BLaER1 (cell line): Measurements from ENCODE around the gene NSDHL.

Experiments used
- H3K27ac ChIP-seq: shearing (Covaris generic); formaldehyde crosslinking; 2 replicates; pipeline ENCODE4 v1.8.1; 2022
- H3K27me3 ChIP-seq: shearing (Covaris generic); formaldehyde crosslinking; 2 replicates; pipeline ENCODE4 v1.8.1; 2022
- H3K36me3 ChIP-seq: shearing (Covaris generic); formaldehyde crosslinking; 2 replicates; pipeline ENCODE4 v1.8.1; 2022
- H3K4me1 ChIP-seq: shearing (Covaris generic); formaldehyde crosslinking; 2 replicates; pipeline ENCODE4 v1.8.1; 2022
- H3K4me2 ChIP-seq: shearing (Covaris generic); formaldehyde crosslinking; 2 replicates; pipeline ENCODE4 v1.8.1; 2022
- H3K4me3 ChIP-seq: shearing (Covaris generic); formaldehyde crosslinking; 2 replicates; pipeline ENCODE4 v1.8.1; 2022
- H3K9ac ChIP-seq: shearing (Covaris generic); formaldehyde crosslinking; 2 replicates; pipeline ENCODE4 v1.8.1; 2022
- H3K9me3 ChIP-seq: shearing (Covaris generic); formaldehyde crosslinking; 2 replicates; pipeline ENCODE4 v1.8.1; 2022
- H4K20me1 ChIP-seq: shearing (Covaris generic); formaldehyde crosslinking; 2 replicates; pipeline ENCODE4 v1.8.1; 2022
- Cebpa-rat ChIP-seq: shearing (Covaris generic); IDR thresholded peaks from 2 replicates; pipeline ENCODE4 v1.8.1; 2022

The NSDHL gene

GRCh38 chrX:152842772-152843338 is 12.0 kb downstream of the NSDHL start:
- Histone ChIP-seq H3K4me3 (no peak overlapping the region), H3K36me3 (peaks cover 17% of the 10 kb centered on the region; the same call in 1 of the 2 replicates), H3K27me3 (peaks cover 78% of the 10 kb centered on the region), H4K20me1 (peaks cover 19% of the 10 kb centered on the region; the same call in 1 of the 2 replicates), H3K9me3 (peaks cover 9% of the 10 kb centered on the region; the same call in 1 of the 2 replicates), H3K4me1 (peaks cover 6% of the 10 kb centered on the region; the same call in 1 of the 2 replicates), H3K27ac (no peak overlapping the region), H3K9ac (no peak overlapping the region), H3K4me2 (no peak overlapping the region)
- no peak for TF ChIP-seq Cebpa-rat

DNA sequence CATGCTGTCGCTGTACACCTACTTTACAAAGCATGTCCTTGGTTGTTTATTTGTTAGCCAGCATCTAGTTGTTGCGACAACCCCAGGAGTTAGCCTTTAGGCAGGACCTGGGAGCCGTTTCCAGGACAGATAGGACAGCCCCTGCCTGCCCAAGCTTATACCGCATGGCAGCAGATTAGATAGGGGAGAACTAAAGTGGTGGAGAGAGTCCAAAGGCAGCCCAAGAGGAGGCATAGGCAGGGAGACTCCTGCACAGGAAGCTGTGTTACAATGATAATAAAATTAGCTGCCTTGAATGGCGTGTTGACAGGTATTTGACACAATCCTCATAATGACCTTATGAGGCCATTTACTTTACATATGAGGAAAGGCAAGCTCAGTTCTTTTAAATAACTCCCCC is 13.0 kb downstream of the NSDHL start:
- Histone ChIP-seq H3K36me3 (peaks cover 21% of the 10 kb centered on the region), H3K9me3 (peaks cover 9% of the 10 kb centered on the region; the same call in 1 of the 2 replicates), H3K4me3 (no peak overlapping the region), H3K4me1 (peaks cover 6% of the 10 kb centered on the region; the same call in 1 of the 2 replicates), H3K9ac (no peak overlapping the region), H3K27me3 (peaks cover 88% of the 10 kb centered on the region), H3K4me2 (no peak overlapping the region), H3K27ac (no peak overlapping the region), H4K20me1 (peaks cover 23% of the 10 kb centered on the region; the same call in 1 of the 2 replicates)
- no peak for TF ChIP-seq Cebpa-rat

DNA sequence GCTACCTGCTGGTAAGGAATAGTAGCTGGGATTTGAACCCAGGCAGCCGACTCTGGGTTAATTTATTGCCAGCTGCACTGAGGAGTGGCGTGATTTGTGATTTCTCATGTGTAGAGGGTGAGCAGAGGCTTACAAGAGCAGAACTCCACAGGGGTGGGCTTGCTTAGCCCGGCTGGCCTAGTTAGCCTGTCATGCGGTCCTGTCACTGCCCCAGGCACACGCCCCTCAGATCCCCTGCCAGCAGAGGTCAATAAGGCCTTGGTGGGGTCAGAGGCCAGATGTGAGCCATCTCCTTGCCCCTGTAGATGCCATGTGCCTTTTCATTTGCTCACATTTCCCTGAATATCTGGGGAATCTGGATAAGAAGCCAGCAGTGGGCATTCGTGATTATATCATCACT is 13.4 kb downstream of the NSDHL start:
- Histone ChIP-seq H3K9me3 (peaks cover 9% of the 10 kb centered on the region; the same call in 1 of the 2 replicates), H3K4me2 (no peak overlapping the region), H3K4me3 (no peak overlapping the region), H3K9ac (no peak overlapping the region), H3K27ac (no peak overlapping the region), H3K27me3 (peaks cover 88% of the 10 kb centered on the region), H3K4me1 (peaks cover 6% of the 10 kb centered on the region; the same call in 1 of the 2 replicates), H4K20me1 (peaks cover 26% of the 10 kb centered on the region; the same call in 1 of the 2 replicates), H3K36me3 (peaks cover 25% of the 10 kb centered on the region)
- TF ChIP-seq Cebpa-rat: no peak

GRCh38 chrX:152845618-152846240 is 14.9 kb downstream of the NSDHL start:
- Histone ChIP-seq H3K4me2 (no peak overlapping the region), H3K4me1 (peaks cover 16% of the 10 kb centered on the region), H4K20me1 (peaks cover 32% of the 10 kb centered on the region; the same call in 1 of the 2 replicates), H3K4me3 (no peak overlapping the region), H3K27me3 (peaks cover 90% of the 10 kb centered on the region), H3K9ac (no peak overlapping the region), H3K9me3 (peaks cover 8% of the 10 kb centered on the region; the same call in 1 of the 2 replicates), H3K27ac (no peak overlapping the region), H3K36me3 (peaks cover 35% of the 10 kb centered on the region)
- no peak for TF ChIP-seq Cebpa-rat

- peaks cover 30% of the 10 kb centered on the region; the same call in 1 of the 2 replicates for H4K20me1 ChIP-seq
- H3K36me3 ChIP-seq: peaks cover 43% of the 10 kb centered on the region
- no peak overlapping the region for H3K27ac ChIP-seq
- no peak for TF ChIP-seq Cebpa-rat
- no peak overlapping the region for H3K4me2 ChIP-seq
- H3K4me1 ChIP-seq: peaks cover 16% of the 10 kb centered on the region
- peaks cover 91% of the 10 kb centered on the region for H3K27me3 ChIP-seq
- no peak overlapping the region for H3K4me3 ChIP-seq
- H3K9me3 ChIP-seq: peaks cover 2% of the 10 kb centered on the region; the same call in 1 of the 2 replicates
- H3K9ac ChIP-seq: no peak overlapping the region
These were observed 16.4 kb downstream of the NSDHL start for GRCh38 chrX:152847281-152847680.

DNA sequence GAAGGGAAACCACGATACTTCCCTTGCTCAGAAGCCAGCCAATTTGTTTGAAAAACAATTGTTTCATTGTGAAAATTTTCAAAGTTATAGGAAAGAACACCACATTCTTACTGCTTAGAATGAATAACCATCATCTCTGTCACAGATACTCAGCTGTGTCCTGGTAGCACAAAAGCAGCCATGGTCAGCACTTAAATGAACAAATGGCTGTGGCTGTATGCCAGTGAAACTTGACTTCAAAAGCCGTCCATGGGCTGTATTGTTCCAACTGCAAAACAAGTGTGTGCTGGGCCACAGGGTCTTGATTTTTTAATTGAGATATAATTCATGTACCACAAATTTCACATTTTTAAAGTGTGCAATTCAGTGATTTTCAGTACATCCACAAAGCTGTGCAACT is 19.6 kb downstream of the NSDHL start:
- Histone ChIP-seq H3K27me3 (peaks cover 92% of the 10 kb centered on the region), H3K9ac (no peak overlapping the region), H3K4me3 (no peak overlapping the region), H3K4me2 (peak overlapping the region; percentile 13), H3K27ac (no peak overlapping the region), H4K20me1 (peaks cover 30% of the 10 kb centered on the region; the same call in 1 of the 2 replicates), H3K36me3 (peaks cover 55% of the 10 kb centered on the region), H3K9me3 (no peaks in the 10 kb centered on the region), H3K4me1 (peaks cover 16% of the 10 kb centered on the region)
- TF ChIP-seq Cebpa-rat: no peak

GRCh38 chrX:152853986-152854385 is 23.1 kb downstream of the NSDHL start:
- Histone ChIP-seq H3K9ac (no peak overlapping the region), H3K9me3 (no peaks in the 10 kb centered on the region), H3K4me1 (peaks cover 10% of the 10 kb centered on the region), H3K4me2 (no peak overlapping the region), H3K27me3 (peaks cover 92% of the 10 kb centered on the region), H4K20me1 (peaks cover 21% of the 10 kb centered on the region; the same call in 1 of the 2 replicates), H3K27ac (no peak overlapping the region), H3K4me3 (no peak overlapping the region), H3K36me3 (peaks cover 60% of the 10 kb centered on the region)
- no peak for TF ChIP-seq Cebpa-rat

DNA sequence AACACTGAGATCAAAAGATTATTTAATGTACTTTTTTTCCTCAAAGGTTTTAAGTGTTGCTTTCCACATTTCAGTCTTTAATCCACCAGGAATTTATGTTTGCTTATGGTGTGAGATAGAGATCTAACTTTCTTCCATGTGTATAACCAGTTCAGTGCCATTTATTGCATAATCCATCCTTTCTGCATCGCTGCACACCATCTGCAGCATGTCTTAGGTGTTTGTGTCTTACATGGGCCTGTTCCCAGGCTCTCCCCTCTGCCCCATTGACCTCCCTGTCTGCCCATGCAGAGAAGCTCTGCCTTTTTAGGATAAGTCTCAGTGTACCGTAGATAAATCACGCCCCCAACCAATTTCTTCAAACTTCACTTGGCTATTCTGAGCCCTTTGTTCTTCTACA is 30.3 kb downstream of the NSDHL start:
- no peak overlapping the region for H3K4me3 ChIP-seq
- peaks cover 16% of the 10 kb centered on the region; the same call in 1 of the 2 replicates for H4K20me1 ChIP-seq
- TF ChIP-seq Cebpa-rat: peak; percentile 77
- H3K36me3 ChIP-seq: peaks cover 58% of the 10 kb centered on the region
- H3K9ac ChIP-seq: no peak overlapping the region
- H3K4me2 ChIP-seq: no peak overlapping the region
- no peaks in the 10 kb centered on the region for H3K4me1 ChIP-seq
- H3K27me3 ChIP-seq: peaks cover 95% of the 10 kb centered on the region
- no peak overlapping the region for H3K27ac ChIP-seq
- no peaks in the 10 kb centered on the region; the same call in 1 of the 2 replicates for H3K9me3 ChIP-seq

GRCh38 chrX:152861826-152862225 is 31.0 kb downstream of the NSDHL start:
- Histone ChIP-seq H3K36me3 (peaks cover 62% of the 10 kb centered on the region), H4K20me1 (peaks cover 20% of the 10 kb centered on the region; the same call in 1 of the 2 replicates), H3K27ac (no peak overlapping the region), H3K4me3 (no peak overlapping the region), H3K4me1 (no peaks in the 10 kb centered on the region), H3K27me3 (peaks cover 95% of the 10 kb centered on the region), H3K4me2 (no peak overlapping the region), H3K9me3 (no peaks in the 10 kb centered on the region; the same call in 1 of the 2 replicates), H3K9ac (no peak overlapping the region)
- TF ChIP-seq Cebpa-rat: no peak
